WERI-Rb-1 (cell line): ENCODE measurements around the gene NEK6.

Source experiments
- DNase-seq: peaks from one replicate; pipeline ENCODE4 v3.0.0-alpha.2; 2020
- H3K27ac ChIP-seq: fragments of 250-450 bp; sonication (Bioruptor Pico); 2 replicates; pipeline ENCODE4 v1.5.1; 2020; ENCODE audit warnings: mild to moderate bottlenecking, moderate library complexity
- H3K27me3 ChIP-seq: fragments of 250-450 bp; sonication (Bioruptor Pico); 2 replicates; pipeline ENCODE4 v1.5.1; 2021; ENCODE audit warnings: mild to moderate bottlenecking, low read depth, moderate library complexity; ENCODE audit not compliant: insufficient read depth, severe bottlenecking
- H3K36me3 ChIP-seq: fragments of 250-450 bp; sonication (Bioruptor Pico); 2 replicates; pipeline ENCODE4 v1.5.1; 2020; ENCODE audit warnings: mild to moderate bottlenecking, moderate library complexity
- H3K4me3 ChIP-seq: 2 replicates; pipeline ENCODE4 v1.5.1; 2011; ENCODE audit warnings: low read depth, mild to moderate bottlenecking, control low read depth, low read length
- H3K9me3 ChIP-seq: fragments of 250-450 bp; sonication (Bioruptor Pico); 2 replicates; pipeline ENCODE4 v1.5.1; 2021; ENCODE audit warnings: mild to moderate bottlenecking, moderate library complexity; ENCODE audit not compliant: severe bottlenecking
- TF ChIP-seq, protein P1 (sequence below): IDR thresholded peaks from 2 replicates; pipeline ENCODE4 v1.5.1; 2011; ENCODE audit warnings: low read depth, mild to moderate bottlenecking, control low read depth, inconsistent platforms, low read length

Gene NEK6

DNA sequence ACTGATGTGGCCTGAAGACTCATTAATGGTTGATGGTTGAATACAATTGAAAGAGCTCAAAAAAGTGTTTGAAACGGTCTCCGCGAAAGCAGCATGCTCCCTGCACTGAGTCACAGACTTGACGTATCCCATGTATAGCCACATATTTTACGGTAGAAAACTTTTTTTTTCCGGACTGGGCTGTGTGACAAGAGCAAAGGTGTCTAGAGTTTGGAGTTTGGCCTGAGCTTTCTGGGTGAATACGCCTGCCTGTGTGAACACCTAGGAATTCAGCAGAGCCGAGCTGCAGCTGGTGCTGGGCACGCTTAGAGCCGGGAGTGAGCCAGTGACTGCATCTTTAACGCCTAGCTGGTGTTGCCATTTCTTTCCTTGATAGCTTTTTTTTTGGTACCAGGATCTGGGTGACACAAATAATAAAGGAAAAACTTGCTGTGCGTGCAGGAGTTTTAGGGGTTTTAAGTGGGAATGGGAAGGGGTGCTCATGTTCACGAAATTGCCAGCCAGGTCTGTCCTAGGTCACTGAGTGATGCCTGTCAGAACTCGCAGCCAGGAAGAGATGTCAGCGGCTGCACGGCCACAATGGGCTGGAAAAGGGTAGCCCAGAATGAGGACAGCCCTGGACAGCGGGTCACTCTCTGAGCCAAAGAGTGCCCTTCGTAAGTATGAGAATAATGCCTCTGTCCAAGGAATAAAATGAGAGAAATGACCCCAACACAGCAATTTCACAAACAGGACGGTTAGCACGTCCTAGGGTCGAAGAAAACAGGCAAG is 105.8 kb downstream of the NEK6 start:
- H3K9me3 ChIP-seq = no peaks in the 10 kb centered on the region
- TF ChIP-seq, protein P1, sequence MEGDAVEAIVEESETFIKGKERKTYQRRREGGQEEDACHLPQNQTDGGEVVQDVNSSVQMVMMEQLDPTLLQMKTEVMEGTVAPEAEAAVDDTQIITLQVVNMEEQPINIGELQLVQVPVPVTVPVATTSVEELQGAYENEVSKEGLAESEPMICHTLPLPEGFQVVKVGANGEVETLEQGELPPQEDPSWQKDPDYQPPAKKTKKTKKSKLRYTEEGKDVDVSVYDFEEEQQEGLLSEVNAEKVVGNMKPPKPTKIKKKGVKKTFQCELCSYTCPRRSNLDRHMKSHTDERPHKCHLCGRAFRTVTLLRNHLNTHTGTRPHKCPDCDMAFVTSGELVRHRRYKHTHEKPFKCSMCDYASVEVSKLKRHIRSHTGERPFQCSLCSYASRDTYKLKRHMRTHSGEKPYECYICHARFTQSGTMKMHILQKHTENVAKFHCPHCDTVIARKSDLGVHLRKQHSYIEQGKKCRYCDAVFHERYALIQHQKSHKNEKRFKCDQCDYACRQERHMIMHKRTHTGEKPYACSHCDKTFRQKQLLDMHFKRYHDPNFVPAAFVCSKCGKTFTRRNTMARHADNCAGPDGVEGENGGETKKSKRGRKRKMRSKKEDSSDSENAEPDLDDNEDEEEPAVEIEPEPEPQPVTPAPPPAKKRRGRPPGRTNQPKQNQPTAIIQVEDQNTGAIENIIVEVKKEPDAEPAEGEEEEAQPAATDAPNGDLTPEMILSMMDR = no peak
- H3K27me3 ChIP-seq = no peaks in the 10 kb centered on the region
- no peak overlapping the region for H3K27ac ChIP-seq
- peaks cover 7% of the 10 kb centered on the region; the same call in 1 of the 2 replicates for H3K36me3 ChIP-seq
- H3K4me3 ChIP-seq = no peak overlapping the region
- no peak for DNase-seq

DNA sequence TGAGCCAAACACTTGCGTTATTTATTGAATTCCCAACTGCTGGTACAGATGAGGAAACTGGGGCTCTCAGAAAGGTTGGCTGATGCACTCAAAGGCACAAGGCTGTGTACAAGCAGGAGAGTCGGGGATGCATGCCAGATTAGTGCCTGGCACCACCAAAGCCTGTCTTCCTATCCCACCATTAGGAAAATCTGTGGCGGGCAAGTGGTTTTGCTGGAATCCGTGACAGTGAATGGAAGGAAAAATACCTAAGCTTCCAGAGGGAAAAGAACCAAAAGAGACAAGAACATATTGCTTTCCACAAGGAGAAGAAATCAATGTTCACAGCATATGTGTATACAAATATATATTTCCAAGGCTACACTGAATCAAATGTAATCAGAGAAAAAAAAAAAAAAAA is 106.4 kb downstream of the NEK6 start:
- TF ChIP-seq, protein P1 = no peak
- no peak overlapping the region for H3K4me3 ChIP-seq
- H3K9me3 ChIP-seq = no peaks in the 10 kb centered on the region
- no peak overlapping the region for H3K27ac ChIP-seq
- no peak for DNase-seq
- H3K36me3 ChIP-seq = peaks cover 7% of the 10 kb centered on the region; the same call in 1 of the 2 replicates
- H3K27me3 ChIP-seq = no peaks in the 10 kb centered on the region

DNA sequence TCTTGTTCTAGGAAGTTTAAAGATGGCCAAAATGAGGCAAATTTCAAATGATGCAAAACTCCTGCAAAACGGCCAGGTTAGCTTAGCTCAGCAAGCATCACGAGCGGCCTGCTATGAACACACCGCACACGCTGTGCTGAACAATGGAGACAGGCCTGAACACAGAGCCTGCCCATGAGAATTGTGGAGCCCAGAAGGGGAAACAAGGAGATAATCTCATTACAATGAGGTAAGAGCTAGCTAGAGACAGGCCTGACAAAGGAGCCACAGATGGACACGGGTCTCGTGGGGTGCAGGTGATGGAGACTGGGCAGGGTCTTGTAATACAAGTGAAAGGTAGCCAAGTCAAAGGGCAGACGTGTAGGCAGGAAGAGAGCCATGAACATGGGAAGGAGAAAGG is 107.3 kb downstream of the NEK6 start:
- H3K9me3 ChIP-seq = no peaks in the 10 kb centered on the region
- peak overlapping the region; percentile 63 for H3K27ac ChIP-seq
- DNase-seq = peak; percentile 70
- no peak overlapping the region for H3K4me3 ChIP-seq
- H3K36me3 ChIP-seq = peaks cover 7% of the 10 kb centered on the region; the same call in 1 of the 2 replicates
- TF ChIP-seq, protein P1 = no peak
- no peaks in the 10 kb centered on the region for H3K27me3 ChIP-seq

DNA sequence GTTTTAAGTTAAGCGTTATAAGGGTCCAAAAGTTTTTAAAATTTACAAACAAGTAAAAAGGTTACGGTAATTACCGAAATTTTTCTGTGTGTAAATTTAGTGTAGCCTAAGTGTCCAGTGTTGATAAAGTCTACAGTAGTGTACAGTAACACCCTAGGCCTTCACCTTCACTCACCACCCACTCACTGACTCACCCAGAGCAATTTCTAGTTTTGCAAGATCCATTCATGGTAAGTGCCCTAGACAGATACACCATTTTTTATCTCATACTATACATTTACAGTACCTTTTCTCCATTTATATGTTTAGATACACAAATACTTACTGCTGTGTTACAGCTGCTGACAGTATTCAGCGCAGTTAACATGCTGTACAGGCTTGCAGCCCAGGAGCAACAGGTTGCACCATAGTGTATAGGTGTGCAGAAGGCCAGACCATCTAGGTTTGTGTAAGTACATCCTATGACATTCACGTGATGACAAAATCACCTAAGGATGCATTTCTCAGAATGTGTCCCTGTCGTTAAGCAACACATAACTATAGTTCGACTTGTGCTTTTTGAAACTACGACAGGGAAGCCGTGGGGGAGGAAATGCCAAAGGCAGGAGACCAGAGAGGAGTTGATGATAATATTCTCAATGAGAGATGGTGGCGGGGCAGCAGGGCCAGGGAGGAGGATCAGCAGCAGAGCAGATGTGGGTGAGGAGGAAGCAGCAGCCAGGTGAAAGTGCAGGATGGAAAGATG is 108.9 kb downstream of the NEK6 start:
- TF ChIP-seq, protein P1 = no peak
- Histone ChIP-seq H3K36me3 (peaks cover 7% of the 10 kb centered on the region; the same call in 1 of the 2 replicates), H3K4me3 (no peak overlapping the region), H3K9me3 (no peaks in the 10 kb centered on the region), H3K27ac (no peak overlapping the region), H3K27me3 (no peaks in the 10 kb centered on the region)
- DNase-seq = no peak

DNA sequence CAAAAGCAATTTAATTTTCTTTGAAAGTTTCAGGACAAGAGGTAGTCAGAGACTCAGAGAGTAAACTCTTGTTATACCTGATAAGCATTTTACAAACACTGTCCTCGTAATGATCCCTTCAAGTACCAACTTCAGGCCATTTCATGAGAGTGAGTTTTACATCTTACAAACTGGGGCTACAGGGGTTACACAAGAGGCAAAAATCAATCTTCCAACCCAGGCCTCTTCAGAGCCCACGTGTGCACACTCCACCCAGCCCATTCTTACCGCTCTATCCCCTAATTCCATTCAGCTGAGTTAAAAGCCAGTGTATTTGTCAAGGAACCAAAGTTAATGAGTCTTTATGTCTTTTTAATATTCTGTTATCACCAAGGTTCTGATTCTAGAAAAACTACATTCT is 110.9 kb downstream of the NEK6 start:
- H3K27ac ChIP-seq = no peak overlapping the region
- H3K4me3 ChIP-seq = no peak overlapping the region
- TF ChIP-seq, protein P1 = no peak
- no peaks in the 10 kb centered on the region for H3K27me3 ChIP-seq
- H3K36me3 ChIP-seq = peaks cover 6% of the 10 kb centered on the region
- H3K9me3 ChIP-seq = no peaks in the 10 kb centered on the region
- DNase-seq = no peak
